ENCODE measurements around the gene KIAA0232.

Gene KIAA0232

DNA sequence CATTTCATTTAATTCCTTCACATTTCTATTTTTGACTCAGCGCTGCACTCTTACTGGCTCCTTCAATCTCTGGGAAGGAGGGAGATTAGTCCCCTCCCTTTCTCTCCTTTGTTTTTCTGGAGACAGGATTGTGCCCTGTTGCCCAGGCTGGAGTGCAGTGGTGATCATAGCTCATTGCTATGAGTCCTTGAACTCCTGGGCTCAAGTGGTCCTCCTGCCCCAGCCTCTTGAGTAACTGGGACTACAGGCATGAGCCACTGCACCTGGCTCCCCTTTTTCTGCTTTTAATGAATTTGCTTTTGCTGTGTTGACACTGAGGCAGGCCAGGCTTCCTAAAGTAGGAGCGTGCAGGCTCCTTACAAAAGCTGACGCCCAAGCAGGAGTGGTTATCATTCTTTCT, 137.6 kb downstream of the KIAA0232 start:
- DNase-seq, result no peak

DNA sequence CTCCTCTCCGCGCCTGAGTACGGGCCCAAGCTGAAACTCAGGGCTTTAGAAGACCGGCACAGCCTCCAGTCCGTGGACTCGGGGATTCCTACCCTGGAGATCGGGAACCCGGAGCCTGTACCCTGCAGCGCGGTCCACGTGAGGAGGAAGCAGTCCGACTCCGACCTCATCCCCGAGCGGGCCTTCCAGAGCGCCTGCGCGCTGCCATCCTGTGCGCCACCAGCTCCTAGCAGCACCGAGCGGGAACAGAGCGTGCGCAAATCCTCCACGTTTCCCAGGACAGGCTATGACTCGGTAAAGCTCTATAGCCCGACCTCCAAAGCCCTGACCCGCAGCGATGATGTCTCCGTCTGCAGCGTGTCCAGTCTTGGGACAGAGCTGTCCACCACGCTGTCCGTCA, 141.0 kb downstream of the KIAA0232 start:
- DNase-seq, result no peak

DNA sequence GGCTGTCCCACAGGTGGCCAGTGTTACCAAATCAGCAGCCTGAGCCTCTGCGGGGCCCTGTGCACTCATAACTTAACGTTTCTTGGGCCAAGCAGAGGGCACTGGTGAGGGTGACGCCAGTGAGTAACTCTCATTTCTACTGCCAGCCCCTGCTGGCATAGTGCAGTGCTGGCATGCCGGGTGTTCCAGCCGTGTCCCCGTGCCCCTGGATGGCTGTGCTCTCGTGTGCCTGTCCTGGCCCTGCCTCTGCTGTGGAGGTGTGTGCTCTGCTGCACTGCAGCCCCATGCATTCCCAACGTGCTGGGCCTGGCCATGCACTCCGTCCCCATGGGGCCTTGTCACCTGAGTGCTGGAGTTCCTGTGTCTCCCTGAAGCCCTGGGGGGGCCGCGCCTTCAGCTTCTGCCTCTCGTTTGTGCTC, 141.8 kb downstream of the KIAA0232 start:
- no peak for DNase-seq

DNA sequence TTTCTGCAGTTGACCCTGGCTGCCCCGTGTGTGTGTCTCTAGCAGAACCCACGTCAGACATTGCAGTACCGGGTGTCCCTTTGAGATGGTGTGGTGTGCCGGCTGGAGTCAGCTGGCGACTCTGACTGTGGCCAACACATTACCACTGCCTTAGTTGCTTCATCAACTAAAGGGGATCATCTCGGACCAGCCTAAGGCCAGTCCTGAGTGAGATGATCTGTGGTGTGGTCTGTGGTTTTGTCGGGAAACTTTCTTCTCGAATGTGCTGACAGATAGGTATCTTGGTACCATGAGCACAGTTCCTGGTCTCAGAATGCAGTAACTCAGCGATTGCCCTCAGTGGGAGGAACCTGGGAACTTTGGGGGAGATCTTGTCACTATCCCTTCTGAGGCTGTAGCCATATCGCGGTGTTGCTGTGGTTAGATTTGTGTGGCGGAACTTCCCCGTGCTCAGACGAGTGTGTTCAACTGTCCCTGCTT, 142.9 kb downstream of the KIAA0232 start:
- no peak for DNase-seq

DNA sequence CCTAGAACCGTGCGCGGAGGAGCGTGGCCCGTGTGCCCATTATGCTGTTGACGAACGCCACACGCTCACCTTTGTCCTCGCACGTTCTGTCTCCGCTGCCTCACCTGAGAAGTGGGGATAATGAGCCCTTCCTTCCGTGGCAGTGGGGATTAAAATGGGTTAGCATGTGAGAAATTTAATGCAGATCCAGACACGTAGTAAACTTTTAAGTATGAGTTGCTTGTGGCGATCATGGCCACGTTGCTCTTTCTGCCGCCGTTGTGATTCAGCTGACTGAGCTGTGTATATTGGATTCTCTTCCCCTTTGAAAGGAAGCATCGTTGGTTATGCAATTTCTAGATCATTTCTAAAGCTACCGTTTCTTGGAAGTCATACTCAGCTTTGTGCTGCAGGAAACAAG, 143.6 kb downstream of the KIAA0232 start:
- DNase-seq, result no peak

DNA sequence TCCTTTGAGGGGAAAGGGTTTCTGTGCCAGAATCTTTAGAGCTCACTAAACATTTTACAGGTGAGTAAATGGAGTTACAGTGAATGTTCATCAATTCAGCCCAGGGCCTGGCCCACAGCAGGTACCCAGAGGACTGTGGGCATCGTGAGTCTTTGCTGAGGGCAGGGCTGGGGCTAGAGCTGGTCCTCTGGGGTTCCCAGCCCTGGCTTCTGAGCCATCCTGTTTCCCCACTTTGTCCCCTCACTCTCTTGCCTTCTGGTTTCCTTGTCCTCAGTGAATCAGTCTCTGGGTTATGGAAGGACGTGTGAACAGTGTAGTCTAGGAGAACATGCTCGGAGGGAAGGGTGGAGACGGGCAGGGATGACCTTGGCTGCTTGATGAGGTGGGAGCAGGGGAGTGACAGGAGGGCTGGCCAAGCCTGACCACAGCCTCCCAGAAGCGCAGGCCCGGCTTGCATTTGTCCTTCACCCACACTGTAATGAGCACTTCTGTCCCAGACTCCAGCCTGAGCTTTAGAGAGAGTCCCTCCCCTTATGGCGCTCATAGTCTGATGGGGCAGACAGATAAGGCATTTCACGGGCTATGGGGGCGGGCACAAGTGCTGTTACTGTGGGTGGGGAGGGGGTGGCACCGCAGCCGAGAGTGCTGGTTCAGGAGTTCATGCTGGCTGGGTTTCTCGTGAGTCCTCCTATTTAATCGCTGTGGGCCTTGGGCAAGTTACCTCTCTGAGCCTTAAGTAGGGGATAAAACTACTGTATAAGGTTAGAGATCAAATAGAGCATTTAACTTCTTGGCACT, 144.4 kb downstream of the KIAA0232 start:
- peak; percentile 62 for DNase-seq

DNA sequence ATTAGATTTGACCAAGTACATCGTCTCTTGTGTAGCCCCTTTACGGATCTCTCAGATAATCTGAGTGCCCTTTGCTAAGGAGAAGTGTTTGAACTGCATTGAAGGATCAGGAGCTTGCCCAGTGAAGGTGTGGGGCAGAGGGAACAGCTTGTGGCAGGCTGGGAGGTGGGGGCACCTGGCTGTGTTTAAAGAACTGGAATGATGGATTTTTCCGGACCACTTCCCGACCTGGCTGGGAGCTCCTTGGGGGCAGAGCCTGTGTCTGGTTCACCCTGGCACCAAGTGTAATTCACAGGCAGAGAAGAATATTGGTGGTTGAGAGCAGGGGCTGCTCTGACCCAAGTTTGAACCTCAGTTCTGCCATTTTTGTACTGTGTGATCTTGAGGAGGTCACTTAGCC, 145.6 kb downstream of the KIAA0232 start:
- DNase-seq, result no peak

DNA sequence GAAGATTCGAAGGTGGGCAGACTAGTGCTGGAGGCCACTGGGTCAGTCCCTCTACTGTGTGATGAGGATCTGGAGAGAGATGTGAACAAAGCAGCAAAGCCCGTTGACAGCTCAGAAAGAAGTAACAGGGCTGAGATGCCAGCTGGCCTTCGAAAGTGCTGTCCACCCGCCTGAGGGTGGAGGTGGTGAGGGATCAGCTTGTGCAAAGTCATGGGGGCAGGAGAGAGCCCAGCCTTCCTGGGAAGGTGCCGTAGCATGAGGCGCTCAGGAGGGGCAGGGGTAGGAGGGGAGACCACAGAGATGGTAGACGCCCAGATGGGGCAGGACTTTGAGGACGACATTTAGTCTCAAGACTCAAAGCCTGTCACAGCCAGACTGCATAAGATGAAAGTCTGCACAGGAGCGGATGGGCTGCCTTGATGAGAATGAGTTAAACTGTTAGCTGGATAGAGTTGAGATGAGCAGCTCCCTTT, 146.8 kb downstream of the KIAA0232 start:
- DNase-seq, result no peak

DNA sequence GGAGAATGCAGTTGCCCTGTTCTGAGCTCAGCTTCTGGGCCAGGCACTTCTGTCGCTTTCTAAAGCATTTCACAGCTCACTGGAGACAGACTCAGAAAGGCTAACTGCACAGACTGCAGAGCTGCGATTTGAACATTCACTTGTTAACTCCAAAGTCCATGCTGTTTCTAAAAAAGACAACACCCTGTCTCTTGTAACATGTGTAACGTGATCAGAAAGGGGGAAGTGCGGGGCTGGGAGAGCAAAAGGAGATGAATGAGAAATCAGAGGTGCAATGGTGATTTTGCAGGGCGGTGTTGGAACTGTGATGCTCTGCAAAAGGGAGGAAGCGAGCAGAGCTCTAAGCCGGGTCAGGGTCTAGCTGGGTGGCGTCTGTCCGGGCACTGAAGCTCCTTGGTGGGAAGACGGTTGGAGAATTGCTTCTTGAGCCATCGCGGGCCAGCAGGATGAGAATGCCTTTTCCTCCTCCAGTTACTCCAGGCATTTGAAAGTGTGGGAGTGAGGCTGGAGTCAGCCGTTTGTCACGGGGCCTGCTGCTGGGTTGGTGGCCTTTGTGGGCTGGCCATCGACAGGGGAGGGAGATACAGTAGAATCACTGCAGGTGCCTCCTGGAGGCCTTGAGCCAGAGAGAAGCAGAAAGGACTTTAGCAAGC, 147.4 kb downstream of the KIAA0232 start:
- DNase-seq, result no peak

DNA sequence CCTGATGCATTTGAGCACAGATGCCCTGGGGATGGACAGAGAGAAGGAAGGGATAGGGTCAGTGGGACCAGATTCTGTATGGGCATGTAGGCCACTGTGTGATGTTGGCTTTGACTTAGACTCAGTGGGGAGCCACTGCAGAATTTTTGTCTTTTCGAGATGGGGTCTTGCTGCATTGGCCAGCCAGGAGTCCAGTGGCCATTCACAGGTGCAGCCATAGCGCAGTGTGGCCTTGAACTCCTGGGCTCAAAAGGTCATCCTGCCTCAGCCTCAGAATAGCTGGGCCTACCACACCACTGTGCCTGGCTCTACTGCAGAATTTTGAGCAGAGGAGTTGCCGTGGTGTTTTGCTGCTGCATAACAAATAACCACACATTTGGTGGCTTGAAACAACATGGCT, 149.9 kb downstream of the KIAA0232 start:
- DNase-seq, result no peak

DNA sequence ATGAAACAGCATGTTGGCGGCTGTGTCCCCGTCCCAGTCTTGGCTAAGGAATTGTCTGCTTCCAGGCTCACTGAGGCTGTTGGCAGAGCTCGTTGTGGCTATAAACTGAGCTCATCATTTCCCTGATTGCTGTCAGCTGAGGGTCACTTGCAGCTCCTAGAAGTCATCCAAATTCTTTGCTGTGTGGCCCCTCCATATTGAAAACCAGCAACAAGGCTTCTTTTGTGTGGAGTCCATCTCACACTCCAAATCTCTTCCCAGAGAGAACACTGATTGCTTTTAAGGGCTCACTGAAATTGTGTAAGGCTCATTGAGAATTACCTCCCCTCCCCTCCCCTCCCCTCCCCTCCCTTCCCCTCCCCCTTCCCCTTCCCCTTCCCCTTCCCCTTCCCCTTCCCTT, 150.4 kb downstream of the KIAA0232 start:
- DNase-seq, result no peak
